ENCODE results near the gene PCDHGC3.

DNA sequence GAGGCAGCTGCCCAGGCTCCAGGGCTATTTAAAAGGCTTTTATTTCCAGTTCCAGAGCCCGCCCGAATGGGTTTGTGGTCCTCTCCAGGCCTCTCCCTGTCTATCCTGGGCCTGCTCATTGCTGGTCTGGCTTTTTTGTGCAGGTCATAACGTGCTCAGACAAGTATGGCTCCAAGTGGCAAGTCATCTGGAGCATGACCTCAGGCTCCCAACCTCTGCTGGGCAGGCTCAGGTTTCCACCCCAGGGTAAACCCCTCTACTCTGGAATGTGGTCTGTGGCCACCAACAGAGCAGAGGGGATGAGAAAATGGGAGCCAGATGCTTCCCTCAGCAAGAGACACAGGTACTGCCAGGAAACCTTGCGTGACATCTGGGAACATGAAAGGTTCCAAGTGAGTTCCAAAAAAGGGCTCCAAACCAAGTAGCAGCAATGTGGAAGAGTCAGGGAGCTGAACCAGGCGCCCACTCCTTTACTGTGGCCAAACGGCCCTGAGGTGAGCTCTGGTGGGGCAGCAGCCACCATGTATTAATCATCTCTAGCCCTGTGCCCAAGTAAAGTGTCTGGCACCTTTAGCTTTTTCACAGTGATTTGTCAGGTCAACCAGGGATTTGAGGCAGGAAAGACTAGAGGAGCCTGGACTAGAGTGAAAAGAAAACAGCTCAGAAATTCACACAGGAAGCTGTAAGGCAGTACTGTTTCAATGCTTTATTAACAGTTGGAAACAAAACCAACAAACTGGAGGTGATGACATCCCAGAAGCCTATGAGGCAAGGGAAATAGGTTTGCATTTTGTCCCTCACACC is 38.8 kb downstream of the PCDHGC3 start:
- TF ChIP-seq, protein P1, sequence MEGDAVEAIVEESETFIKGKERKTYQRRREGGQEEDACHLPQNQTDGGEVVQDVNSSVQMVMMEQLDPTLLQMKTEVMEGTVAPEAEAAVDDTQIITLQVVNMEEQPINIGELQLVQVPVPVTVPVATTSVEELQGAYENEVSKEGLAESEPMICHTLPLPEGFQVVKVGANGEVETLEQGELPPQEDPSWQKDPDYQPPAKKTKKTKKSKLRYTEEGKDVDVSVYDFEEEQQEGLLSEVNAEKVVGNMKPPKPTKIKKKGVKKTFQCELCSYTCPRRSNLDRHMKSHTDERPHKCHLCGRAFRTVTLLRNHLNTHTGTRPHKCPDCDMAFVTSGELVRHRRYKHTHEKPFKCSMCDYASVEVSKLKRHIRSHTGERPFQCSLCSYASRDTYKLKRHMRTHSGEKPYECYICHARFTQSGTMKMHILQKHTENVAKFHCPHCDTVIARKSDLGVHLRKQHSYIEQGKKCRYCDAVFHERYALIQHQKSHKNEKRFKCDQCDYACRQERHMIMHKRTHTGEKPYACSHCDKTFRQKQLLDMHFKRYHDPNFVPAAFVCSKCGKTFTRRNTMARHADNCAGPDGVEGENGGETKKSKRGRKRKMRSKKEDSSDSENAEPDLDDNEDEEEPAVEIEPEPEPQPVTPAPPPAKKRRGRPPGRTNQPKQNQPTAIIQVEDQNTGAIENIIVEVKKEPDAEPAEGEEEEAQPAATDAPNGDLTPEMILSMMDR (IDR thresholded peaks at IDR 0.05): no peak
- TF ChIP-seq MYC (IDR thresholded peaks at IDR 0.05; ENCODE audit: borderline replicate concordance, low read length) (no peak), HOXB5 (CRISPR knock-in tag; IDR thresholded peaks at IDR 0.05) (no peak), JUN (IDR thresholded peaks at IDR 0.05) (no peak)
- TF ChIP-seq, protein P2, sequence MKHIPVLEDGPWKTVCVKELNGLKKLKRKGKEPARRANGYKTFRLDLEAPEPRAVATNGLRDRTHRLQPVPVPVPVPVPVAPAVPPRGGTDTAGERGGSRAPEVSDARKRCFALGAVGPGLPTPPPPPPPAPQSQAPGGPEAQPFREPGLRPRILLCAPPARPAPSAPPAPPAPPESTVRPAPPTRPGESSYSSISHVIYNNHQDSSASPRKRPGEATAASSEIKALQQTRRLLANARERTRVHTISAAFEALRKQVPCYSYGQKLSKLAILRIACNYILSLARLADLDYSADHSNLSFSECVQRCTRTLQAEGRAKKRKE (CRISPR knock-in tag; IDR thresholded peaks at IDR 0.05; ENCODE audit: low read depth): no peak

All from A549 (cell line).